Testis (tissue), 2 donors: ENCODE measurements around the gene CYB5R3.

Source experiments
- POLR2A ChIP-seq: fragments of 450-650 bp; IDR thresholded peaks from one replicate; pipeline ENCODE4 v1.6.1; 2017; ENCODE audit warnings: antibody characterized with exemption, mild to moderate bottlenecking, moderate library complexity
- TF ChIP-seq, protein P1 (sequence below), 3 experiments: fragments of 450-650 bp in 2 of 3; fragments of 200-600 bp in 1 of 3; sonication (generic) in 1 of 3; IDR thresholded peaks; one replicate each; pipeline ENCODE4 v1.5.1; 2016 to 2019; ENCODE audit warnings: antibody characterized with exemption in 3 of 3, mild to moderate bottlenecking in 2 of 3, moderate library complexity in 1 of 3

DNA sequence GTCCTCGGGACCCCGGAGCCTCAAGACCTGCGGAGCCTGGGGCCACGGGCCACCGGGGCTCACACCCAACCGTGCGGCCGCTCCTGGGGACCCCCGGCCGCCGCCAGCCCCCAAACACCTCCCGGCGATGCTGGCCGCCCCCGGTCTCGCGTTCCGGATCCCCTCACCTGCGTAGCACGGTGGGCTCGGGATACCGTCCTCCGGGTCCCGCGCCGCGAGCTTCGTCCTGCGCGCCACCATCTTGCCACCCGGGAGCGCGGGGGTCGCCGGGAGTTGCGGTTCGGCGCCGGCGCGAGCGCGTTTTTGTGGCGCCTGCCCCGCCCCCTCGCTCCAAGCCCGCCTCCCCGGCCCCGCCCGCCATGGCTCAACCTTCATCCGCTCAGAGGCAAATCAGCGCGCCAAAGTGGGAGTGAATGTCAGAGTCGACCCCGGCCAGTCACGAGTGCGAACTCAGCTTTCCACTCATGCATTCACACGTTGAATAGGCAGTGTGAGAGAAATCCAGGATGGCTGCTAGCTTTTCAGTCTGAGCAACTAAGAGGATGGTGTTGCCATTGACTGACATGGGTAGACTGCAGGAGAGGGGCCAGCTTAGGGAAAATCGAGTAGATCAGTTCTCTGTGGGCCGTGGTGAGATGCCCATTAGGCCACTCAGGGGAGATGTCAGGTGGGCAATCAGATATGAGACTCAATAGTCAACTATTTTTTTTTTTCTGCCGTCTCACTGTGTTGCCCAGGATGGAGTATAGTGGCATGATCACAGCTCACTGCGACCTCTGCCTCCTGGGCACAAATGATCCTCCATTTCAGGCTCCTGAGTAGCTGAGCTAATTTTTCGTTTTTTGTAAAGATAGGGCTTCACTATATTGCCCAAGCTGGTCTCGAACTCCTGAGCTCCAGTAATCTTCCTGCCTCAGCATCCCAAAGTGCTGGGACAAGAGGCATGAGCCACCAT lies 67.2 kb downstream of the CYB5R3 start:
- TF ChIP-seq, protein P1, sequence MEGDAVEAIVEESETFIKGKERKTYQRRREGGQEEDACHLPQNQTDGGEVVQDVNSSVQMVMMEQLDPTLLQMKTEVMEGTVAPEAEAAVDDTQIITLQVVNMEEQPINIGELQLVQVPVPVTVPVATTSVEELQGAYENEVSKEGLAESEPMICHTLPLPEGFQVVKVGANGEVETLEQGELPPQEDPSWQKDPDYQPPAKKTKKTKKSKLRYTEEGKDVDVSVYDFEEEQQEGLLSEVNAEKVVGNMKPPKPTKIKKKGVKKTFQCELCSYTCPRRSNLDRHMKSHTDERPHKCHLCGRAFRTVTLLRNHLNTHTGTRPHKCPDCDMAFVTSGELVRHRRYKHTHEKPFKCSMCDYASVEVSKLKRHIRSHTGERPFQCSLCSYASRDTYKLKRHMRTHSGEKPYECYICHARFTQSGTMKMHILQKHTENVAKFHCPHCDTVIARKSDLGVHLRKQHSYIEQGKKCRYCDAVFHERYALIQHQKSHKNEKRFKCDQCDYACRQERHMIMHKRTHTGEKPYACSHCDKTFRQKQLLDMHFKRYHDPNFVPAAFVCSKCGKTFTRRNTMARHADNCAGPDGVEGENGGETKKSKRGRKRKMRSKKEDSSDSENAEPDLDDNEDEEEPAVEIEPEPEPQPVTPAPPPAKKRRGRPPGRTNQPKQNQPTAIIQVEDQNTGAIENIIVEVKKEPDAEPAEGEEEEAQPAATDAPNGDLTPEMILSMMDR (IDR thresholded peaks at IDR 0.05) = no peak
- no peak for TF ChIP-seq POLR2A
